ENCODE results near the gene SLC1A3. TPM values are rescaled to one million over a fixed set of nuclear protein-coding genes. Genes with fewer than 3 reads are reported as not detected.

Gene SLC1A3
- total RNA-seq, 1 experiment from 2014 or later = 18.6 TPM

GRCh38 chr5:36575361-36575781, 31.0 kb upstream of the SLC1A3 start:
- Histone ChIP-seq H3K4ac (ENCODE audit: low read depth, low read length) (no peak overlapping the region), H4K8ac (replicated peaks; ENCODE audit: insufficient read length, low read depth, low read length) (no peak overlapping the region), H3K27ac (ENCODE audit: insufficient read length, low read depth, low read length) (no peak overlapping the region), H4K5ac (ENCODE audit: insufficient read length, low read depth, low read length) (no peak overlapping the region), H2BK120ac (ENCODE audit: low read depth, low read length, poor library complexity, severe bottlenecking) (no peak overlapping the region), H3K9ac (ENCODE audit: extremely low read depth, insufficient read length, low read length) (no peak overlapping the region), H3K23ac (ENCODE audit: insufficient read length, low read depth, low read length) (no peak overlapping the region), H2AK5ac (ENCODE audit: insufficient read length, low read length) (no peak overlapping the region), H2AFZ (ENCODE audit: low read length) (no peak overlapping the region), H4K20me1 (ENCODE audit: control insufficient read depth, insufficient read depth, insufficient read length) (no peaks in the 10 kb centered on the region), H3K18ac (ENCODE audit: insufficient read length, low read depth, low read length) (no peak overlapping the region), H3K4me1 (ENCODE audit: insufficient read depth, low read length) (no peaks in the 10 kb centered on the region), H3K79me1 (ENCODE audit: insufficient read depth, low read depth, low read length, poor library complexity, severe bottlenecking) (no peaks in the 10 kb centered on the region), H3K4me2 (ENCODE audit: insufficient read depth, insufficient read length, low read length) (no peak overlapping the region), H3K56ac (ENCODE audit: insufficient read length, low read depth, low read length) (no peak overlapping the region), H3K14ac (ENCODE audit: insufficient read depth, low read length) (no peak overlapping the region), H2BK5ac (ENCODE audit: insufficient read length, low read length) (no peak overlapping the region), H3K9me3 (ENCODE audit: control insufficient read depth, low read depth, low read length) (no peaks in the 10 kb centered on the region), H3K23me2 (ENCODE audit: insufficient read length, low read depth, low read length, poor library complexity, severe bottlenecking) (no peaks in the 10 kb centered on the region), H3K79me2 (ENCODE audit: insufficient read depth, low read length) (no peaks in the 10 kb centered on the region), H2BK15ac (ENCODE audit: low read depth, low read length) (no peak overlapping the region), H3T11ph (ENCODE audit: low read length) (no peak overlapping the region), H3K27me3 (ENCODE audit: insufficient read depth, low read length) (no peaks in the 10 kb centered on the region), H2BK12ac (ENCODE audit: insufficient read length, low read depth, low read length) (no peak overlapping the region), H2BK20ac (ENCODE audit: low read depth, low read length, poor library complexity, severe bottlenecking) (no peak overlapping the region), H4K91ac (ENCODE audit: insufficient read length, low read depth, low read length) (no peak overlapping the region)
- no peaks in the 10 kb centered on the region for H3K36me3 Mint-ChIP-seq (ENCODE audit: insufficient read depth in 1 of 3, low read depth in 3 of 3)
- no peak for DNase-seq
- H3K4me3 Mint-ChIP-seq = no peak overlapping the region
- peaks cover 0 to 4% of the 10 kb centered on the region in 2 experiments; a peak in 1 of 5 replicates for H3K9me3 Mint-ChIP-seq
- TF ChIP-seq CTCF (conservative IDR thresholded peaks at IDR 0.05) = no peak
- no peaks in the 10 kb centered on the region for H3K27me3 Mint-ChIP-seq (ENCODE audit: low read depth)
- H3K4me1 Mint-ChIP-seq = peaks cover 0 to 6% of the 10 kb centered on the region in 2 experiments; a peak in 1 of 4 replicates
- no peak overlapping the region for H3K27ac Mint-ChIP-seq
- no CpG with 5 or more reads among the region's 4 CpGs for WGBS (ENCODE audit: extremely low coverage, insufficient read length, low lambda C conversion rate)

Data from H9 (cell line).